Measurements from ENCODE around the gene SREBF2. TPM values are rescaled to one million over a fixed set of nuclear protein-coding genes. Genes with fewer than 3 reads are reported as not detected.

Gene SREBF2
- total and polyA plus RNA-seq, 4 donors: 60.2 to 176 (median 119) TPM

DNA sequence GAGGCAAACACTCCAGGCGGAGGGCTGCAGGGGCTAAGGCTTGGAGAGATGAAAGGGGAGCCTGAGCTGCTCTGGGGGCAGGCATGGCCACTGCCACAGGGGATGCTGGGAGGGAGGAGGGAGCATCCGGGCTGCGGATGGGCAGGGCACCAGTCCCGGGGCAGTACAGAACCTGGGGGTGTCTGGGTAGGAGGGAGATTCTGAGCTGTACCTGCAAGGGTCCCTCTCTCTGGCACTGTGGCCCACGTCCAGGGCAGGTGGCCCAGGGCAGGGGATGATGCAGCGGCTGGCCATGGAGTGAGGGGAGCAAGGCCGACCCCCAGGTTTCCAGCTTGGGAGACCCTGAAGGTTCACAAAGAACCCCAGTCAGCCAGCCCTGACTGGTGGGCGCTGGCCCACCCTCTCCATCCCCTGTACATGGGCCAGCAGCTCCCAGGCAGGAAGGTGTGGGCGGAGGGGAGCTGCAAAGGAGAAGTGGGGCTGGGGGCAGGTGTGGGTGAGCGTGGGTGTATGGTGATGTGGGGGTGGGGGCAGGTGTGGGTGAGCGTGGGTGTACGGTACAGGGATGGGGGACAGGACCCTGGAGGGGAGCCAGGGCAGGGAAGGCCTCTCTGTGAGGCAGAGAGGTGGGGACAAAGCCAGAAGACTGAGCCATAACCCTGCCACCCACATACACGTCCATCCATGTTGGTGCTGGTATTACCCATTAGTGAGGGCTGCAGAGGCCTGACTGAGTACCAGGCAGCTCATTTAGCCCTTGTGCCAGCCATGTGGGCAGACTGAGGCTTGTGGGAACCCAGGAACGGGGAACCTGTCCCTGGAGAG lies 95.9 kb downstream of the SREBF2 start:
- H3K36me3 ChIP-seq (ENCODE audit: control insufficient read depth, insufficient read depth, low read length): peaks cover 8% of the 10 kb centered on the region
- peaks cover 31% of the 10 kb centered on the region for H3K27me3 ChIP-seq (ENCODE audit: control insufficient read depth, insufficient read depth, low read length)
- H3K9me3 ChIP-seq (ENCODE audit: control insufficient read depth, insufficient read depth, low read length): no peaks in the 10 kb centered on the region
- peaks cover 27% of the 10 kb centered on the region for H3K4me1 ChIP-seq (ENCODE audit: control insufficient read depth, insufficient read depth, low read length)
- DNase-seq (ENCODE audit: low read depth in 4 of 6, low spot score in 6 of 6): no peak
- 60% methylated on average over 8 of the region's 14 CpGs for WGBS (ENCODE audit: insufficient coverage)
- H3K27ac ChIP-seq (ENCODE audit: low read depth, low read length): no peak overlapping the region
- H3K4me3 ChIP-seq (ENCODE audit: low read depth, low read length): no peak overlapping the region

DNA sequence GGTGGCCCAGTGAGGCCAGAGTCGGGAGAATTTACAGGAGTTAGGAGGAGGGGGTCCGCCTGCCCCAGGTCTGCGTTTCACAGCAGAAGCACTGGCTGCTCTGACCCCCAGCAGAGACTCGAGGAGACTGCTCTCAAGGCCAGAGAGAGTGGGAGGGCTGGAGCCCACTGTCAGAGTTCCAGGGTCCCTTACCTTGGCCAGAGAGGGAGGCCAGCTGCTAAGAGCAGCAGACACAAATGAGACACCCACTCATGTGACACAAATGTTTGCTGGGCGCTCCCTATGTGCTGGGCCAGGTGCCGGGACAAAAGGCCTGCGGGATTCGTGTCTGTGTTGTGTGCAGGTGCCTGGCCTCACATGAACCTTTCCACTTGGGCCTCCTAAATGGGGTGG lies 96.5 kb downstream of the SREBF2 start:
- WGBS (ENCODE audit: insufficient coverage): 64% methylated on average over 8 of the region's 8 CpGs
- H3K4me3 ChIP-seq (ENCODE audit: low read depth, low read length): no peak overlapping the region
- H3K27me3 ChIP-seq (ENCODE audit: control insufficient read depth, insufficient read depth, low read length): peaks cover 31% of the 10 kb centered on the region
- DNase-seq (ENCODE audit: low read depth in 4 of 6, low spot score in 6 of 6): no peak
- no peak overlapping the region for H3K27ac ChIP-seq (ENCODE audit: low read depth, low read length)
- peaks cover 11% of the 10 kb centered on the region for H3K36me3 ChIP-seq (ENCODE audit: control insufficient read depth, insufficient read depth, low read length)
- H3K4me1 ChIP-seq (ENCODE audit: control insufficient read depth, insufficient read depth, low read length): peaks cover 31% of the 10 kb centered on the region
- no peaks in the 10 kb centered on the region for H3K9me3 ChIP-seq (ENCODE audit: control insufficient read depth, insufficient read depth, low read length)

DNA sequence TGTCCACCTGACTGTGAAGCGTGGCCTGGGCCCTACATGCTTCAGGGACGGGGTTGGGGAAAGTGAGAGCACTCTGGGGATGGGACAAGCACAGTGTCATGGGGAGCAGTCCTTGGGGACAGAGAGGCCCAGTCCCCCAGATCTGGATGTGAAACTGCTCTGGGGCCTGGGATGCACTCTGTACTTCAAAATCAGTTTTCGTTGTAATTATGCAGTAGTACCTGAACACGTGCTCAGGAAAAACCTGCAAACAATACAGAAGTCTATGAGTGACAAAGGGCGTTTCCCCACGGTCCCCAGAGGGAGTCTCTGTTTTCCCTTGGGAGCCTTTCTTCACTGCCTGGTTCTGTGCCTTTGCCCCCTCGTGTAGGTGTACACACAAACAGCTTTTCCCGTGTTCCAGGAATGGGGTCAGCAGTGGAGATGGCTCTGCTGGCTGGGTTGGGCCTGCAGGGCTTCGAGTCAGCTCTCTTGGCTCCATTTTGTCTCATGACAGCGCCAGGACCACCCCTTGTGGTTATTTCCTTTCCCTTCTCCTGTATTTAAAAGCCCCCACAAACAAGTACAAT lies 98.9 kb downstream of the SREBF2 start:
- H3K4me3 ChIP-seq (ENCODE audit: low read depth, low read length): no peak overlapping the region
- H3K36me3 ChIP-seq (ENCODE audit: control insufficient read depth, insufficient read depth, low read length): peaks cover 18% of the 10 kb centered on the region
- H3K27ac ChIP-seq (ENCODE audit: low read depth, low read length): no peak overlapping the region
- 73% methylated on average over 10 of the region's 10 CpGs for WGBS (ENCODE audit: insufficient coverage)
- H3K4me1 ChIP-seq (ENCODE audit: control insufficient read depth, insufficient read depth, low read length): peaks cover 36% of the 10 kb centered on the region
- H3K9me3 ChIP-seq (ENCODE audit: control insufficient read depth, insufficient read depth, low read length): no peaks in the 10 kb centered on the region
- H3K27me3 ChIP-seq (ENCODE audit: control insufficient read depth, insufficient read depth, low read length): peaks cover 13% of the 10 kb centered on the region
- no peak for DNase-seq (ENCODE audit: low read depth in 4 of 6, low spot score in 6 of 6)

DNA sequence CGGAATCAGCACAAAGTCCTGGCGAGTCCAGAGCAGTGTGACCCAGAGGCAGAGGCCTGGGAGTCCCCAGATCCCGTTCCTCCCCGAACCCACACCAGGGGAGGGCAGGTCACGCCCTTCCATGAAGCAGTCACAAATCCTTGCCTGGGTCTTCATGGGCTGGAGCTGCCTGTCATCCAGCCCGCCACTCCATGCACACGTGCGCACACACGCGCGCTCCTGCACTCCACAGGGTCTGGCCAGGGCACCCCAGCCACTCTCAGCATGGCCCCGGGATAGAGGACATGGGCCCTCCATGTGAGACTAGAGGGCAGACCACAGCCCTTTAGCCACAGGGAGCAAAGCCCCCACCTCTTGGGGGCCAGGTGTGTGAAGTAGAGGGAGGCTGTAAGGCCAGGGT lies 99.4 kb downstream of the SREBF2 start:
- no peak overlapping the region for H3K27ac ChIP-seq (ENCODE audit: low read depth, low read length)
- H3K4me1 ChIP-seq (ENCODE audit: control insufficient read depth, insufficient read depth, low read length): peaks cover 31% of the 10 kb centered on the region
- DNase-seq (ENCODE audit: low read depth in 4 of 6, low spot score in 6 of 6): no peak
- H3K36me3 ChIP-seq (ENCODE audit: control insufficient read depth, insufficient read depth, low read length): peaks cover 18% of the 10 kb centered on the region
- no peaks in the 10 kb centered on the region for H3K9me3 ChIP-seq (ENCODE audit: control insufficient read depth, insufficient read depth, low read length)
- WGBS (ENCODE audit: insufficient coverage): 87% methylated on average over 12 of the region's 12 CpGs
- peaks cover 9% of the 10 kb centered on the region for H3K27me3 ChIP-seq (ENCODE audit: control insufficient read depth, insufficient read depth, low read length)
- H3K4me3 ChIP-seq (ENCODE audit: low read depth, low read length): no peak overlapping the region

DNA sequence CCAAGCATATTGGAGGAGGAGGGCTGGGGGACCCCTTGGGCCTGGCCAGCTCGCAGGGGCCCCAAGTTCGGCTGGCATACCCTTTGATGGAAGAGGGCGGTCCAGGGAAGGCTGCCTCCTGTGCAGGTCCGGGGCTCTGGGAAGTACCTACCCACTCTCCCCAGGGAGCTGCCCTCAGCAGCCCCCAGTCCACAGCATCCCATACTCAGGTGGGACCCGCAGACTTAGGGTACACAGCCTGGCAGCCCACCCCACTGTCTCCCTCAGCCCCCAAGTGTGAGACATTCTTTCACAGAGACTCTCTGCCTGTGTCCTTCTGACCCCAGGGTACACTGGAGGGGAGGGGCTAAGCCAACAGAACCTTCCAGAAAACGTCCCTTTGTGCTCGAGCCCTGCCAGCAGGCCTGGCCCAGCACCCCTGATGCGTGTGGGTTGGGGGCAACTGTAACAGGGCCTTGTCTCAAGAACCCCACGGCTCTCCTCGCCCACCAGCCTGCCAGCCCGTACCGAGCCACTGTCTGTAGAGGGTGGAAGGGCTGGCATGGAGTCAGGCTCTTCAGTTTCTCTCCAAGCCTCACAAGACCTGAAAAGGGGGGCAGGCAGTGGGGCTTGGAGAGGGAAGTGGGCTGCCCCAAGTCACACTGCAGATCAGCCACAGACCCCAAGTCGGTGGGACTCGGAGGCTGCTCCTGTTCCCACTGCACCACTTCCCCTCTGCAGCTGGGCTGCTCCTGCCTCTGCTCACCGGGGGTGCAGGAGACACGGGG lies 100.7 kb downstream of the SREBF2 start:
- Histone ChIP-seq H3K36me3 (ENCODE audit: control insufficient read depth, insufficient read depth, low read length) (peaks cover 21% of the 10 kb centered on the region), H3K9me3 (ENCODE audit: control insufficient read depth, insufficient read depth, low read length) (no peaks in the 10 kb centered on the region), H3K27me3 (ENCODE audit: control insufficient read depth, insufficient read depth, low read length) (no peaks in the 10 kb centered on the region), H3K4me3 (ENCODE audit: low read depth, low read length) (no peak overlapping the region), H3K27ac (ENCODE audit: low read depth, low read length) (no peak overlapping the region), H3K4me1 (ENCODE audit: control insufficient read depth, insufficient read depth, low read length) (peaks cover 27% of the 10 kb centered on the region)
- WGBS (ENCODE audit: insufficient coverage): 69% methylated on average over 14 of the region's 16 CpGs
- no peak for DNase-seq (ENCODE audit: low read depth in 4 of 6, low spot score in 6 of 6)

DNA sequence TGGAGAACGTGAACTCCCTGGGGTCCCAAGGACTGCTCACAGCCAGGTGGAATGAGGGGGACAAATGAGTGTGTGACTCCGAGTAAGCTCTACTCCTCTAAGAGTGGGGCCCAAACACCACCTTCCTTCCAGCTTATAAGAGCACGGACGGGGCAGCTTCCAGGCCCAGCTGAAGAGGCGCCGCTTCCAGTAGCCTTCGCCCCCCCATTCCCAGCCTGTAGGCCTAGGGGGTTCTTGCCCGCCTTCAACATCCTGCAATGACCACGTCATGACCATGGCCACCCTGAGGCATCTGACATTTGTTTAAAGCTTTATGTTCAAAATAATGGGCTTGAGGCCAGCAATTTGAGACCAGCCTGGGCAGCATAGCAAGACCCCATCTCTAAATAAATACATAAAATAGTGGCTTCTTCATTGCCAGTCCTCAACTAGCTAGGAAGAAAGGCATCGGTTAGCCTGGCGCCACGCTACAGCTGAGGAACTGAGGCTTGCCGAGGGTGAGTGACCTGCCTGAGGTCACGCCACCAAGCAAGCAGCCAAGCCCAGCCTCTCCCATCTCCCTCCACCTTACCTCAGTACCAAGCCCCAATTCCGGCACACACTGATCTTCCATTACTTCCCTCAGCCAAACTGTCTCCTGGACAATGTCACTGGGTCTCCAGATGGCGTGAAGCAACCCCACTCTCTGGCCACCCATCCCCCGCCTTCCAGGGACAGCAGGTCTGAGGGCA lies 101.5 kb downstream of the SREBF2 start:
- DNase-seq (ENCODE audit: low read depth in 4 of 6, low spot score in 6 of 6): no peak
- H3K9me3 ChIP-seq (ENCODE audit: control insufficient read depth, insufficient read depth, low read length): no peaks in the 10 kb centered on the region
- peaks cover 28% of the 10 kb centered on the region for H3K36me3 ChIP-seq (ENCODE audit: control insufficient read depth, insufficient read depth, low read length)
- H3K27ac ChIP-seq (ENCODE audit: low read depth, low read length): no peak overlapping the region
- H3K4me1 ChIP-seq (ENCODE audit: control insufficient read depth, insufficient read depth, low read length): peaks cover 30% of the 10 kb centered on the region
- WGBS (ENCODE audit: insufficient coverage): 90% methylated on average over 14 of the region's 17 CpGs
- H3K27me3 ChIP-seq (ENCODE audit: control insufficient read depth, insufficient read depth, low read length): no peaks in the 10 kb centered on the region
- H3K4me3 ChIP-seq (ENCODE audit: low read depth, low read length): no peak overlapping the region

DNA sequence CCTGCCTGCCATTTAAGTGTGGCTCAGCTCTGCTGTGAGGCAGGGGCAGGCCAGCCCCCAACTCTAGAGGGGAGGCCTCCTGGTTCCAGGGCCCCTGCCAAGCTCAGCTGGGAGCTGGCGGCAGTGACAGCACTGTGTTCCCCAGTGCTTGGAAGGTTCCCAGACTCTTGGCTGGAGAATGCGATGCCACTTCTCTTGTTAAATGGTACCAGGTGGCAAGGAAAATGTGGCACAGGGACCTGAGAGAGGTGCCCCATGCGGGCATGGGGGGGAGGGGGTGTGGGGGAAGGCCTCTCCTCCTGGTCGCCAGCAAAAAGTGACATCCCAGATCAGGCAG lies 102.1 kb downstream of the SREBF2 start:
- Histone ChIP-seq H3K27ac (ENCODE audit: low read depth, low read length) (no peak overlapping the region), H3K9me3 (ENCODE audit: control insufficient read depth, insufficient read depth, low read length) (no peaks in the 10 kb centered on the region), H3K36me3 (ENCODE audit: control insufficient read depth, insufficient read depth, low read length) (peaks cover 28% of the 10 kb centered on the region), H3K4me3 (ENCODE audit: low read depth, low read length) (no peak overlapping the region), H3K27me3 (ENCODE audit: control insufficient read depth, insufficient read depth, low read length) (no peaks in the 10 kb centered on the region), H3K4me1 (ENCODE audit: control insufficient read depth, insufficient read depth, low read length) (peaks cover 30% of the 10 kb centered on the region)
- DNase-seq (ENCODE audit: low read depth in 4 of 6, low spot score in 6 of 6): peak in 2 of 6 donors; percentile 46 to 81
- 50% methylated on average over 1 of the region's 4 CpGs for WGBS (ENCODE audit: insufficient coverage)

DNA sequence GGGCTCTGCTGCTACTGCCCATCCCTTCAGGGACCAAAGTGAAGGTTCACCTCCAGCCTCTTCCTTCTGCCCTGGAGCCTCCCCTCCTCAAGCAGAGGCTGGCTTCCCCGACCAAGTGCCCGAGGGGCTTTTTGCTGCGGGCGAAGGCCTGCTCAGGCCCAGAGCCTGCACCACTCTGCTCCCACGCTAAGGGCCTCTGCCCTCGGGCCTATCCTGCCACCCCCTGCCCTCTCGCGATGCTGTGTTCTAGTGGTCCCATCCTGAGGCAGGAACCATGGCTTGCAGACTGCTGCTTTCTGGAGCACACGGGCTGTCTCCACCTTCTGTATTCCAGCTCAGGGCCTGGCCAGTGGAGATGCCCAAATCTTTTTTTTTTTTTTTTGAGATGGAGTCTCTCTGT lies 102.6 kb downstream of the SREBF2 start:
- Histone ChIP-seq H3K4me3 (ENCODE audit: low read depth, low read length) (no peak overlapping the region), H3K4me1 (ENCODE audit: control insufficient read depth, insufficient read depth, low read length) (peaks cover 30% of the 10 kb centered on the region), H3K9me3 (ENCODE audit: control insufficient read depth, insufficient read depth, low read length) (no peaks in the 10 kb centered on the region), H3K27me3 (ENCODE audit: control insufficient read depth, insufficient read depth, low read length) (no peaks in the 10 kb centered on the region), H3K36me3 (ENCODE audit: control insufficient read depth, insufficient read depth, low read length) (peaks cover 28% of the 10 kb centered on the region), H3K27ac (ENCODE audit: low read depth, low read length) (no peak overlapping the region)
- WGBS (ENCODE audit: insufficient coverage): 91% methylated on average over 9 of the region's 9 CpGs
- DNase-seq (ENCODE audit: low read depth in 4 of 6, low spot score in 6 of 6): no peak

DNA sequence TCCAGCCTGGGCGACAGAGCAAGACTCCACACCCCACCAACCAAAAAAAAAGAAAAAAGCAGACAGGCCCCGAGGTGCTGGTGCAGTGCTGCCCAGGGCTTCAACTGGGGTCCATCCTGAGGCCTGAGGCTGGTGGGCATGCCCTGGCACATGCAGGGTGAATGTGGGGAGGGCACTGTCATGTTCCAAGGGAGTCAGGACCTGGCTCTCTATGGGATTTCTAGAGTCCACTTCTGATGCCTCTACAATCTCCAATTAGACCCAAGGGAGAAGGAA lies 103.9 kb downstream of the SREBF2 start:
- 100% methylated on average over 1 of the region's 2 CpGs for WGBS (ENCODE audit: insufficient coverage)
- no peaks in the 10 kb centered on the region for H3K27me3 ChIP-seq (ENCODE audit: control insufficient read depth, insufficient read depth, low read length)
- no peak for DNase-seq (ENCODE audit: low read depth in 4 of 6, low spot score in 6 of 6)

More for the DNA sequence above, 103.9 kb downstream of the SREBF2 start:
- H3K4me1 ChIP-seq (ENCODE audit: control insufficient read depth, insufficient read depth, low read length): peaks cover 41% of the 10 kb centered on the region
- H3K4me3 ChIP-seq (ENCODE audit: low read depth, low read length): no peak overlapping the region
- no peak overlapping the region for H3K27ac ChIP-seq (ENCODE audit: low read depth, low read length)
- peaks cover 30% of the 10 kb centered on the region for H3K36me3 ChIP-seq (ENCODE audit: control insufficient read depth, insufficient read depth, low read length)
- no peaks in the 10 kb centered on the region for H3K9me3 ChIP-seq (ENCODE audit: control insufficient read depth, insufficient read depth, low read length)
